Inferior parietal cortex (tissue), 1 donor: ENCODE data around the gene CALU.

Experiments
- DNase-seq: peaks from one replicate; pipeline ENCODE4 v3.0.0-alpha.2; 2016; ENCODE audit errors: extremely low spot score

CALU gene

DNA sequence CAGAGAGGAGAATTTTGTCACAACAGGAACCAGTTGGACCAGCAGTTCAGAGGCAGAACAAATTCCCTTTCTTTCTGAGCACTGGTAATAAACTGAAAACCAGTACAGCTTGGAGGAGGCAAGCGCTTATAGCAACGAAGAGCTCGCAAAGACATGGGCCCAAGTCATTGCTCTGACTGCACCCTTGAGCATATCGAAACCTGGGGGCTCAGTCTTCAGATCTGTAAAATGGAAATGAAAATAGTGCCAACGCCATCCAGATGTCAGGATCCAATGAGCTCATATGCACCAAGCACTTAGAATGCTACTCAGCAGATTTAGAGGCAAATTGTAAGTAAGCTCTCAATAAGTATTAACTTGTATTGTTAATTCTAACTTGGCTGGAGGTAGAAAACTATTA lies 14.4 kb upstream of the CALU start:
- no peak for DNase-seq

DNA sequence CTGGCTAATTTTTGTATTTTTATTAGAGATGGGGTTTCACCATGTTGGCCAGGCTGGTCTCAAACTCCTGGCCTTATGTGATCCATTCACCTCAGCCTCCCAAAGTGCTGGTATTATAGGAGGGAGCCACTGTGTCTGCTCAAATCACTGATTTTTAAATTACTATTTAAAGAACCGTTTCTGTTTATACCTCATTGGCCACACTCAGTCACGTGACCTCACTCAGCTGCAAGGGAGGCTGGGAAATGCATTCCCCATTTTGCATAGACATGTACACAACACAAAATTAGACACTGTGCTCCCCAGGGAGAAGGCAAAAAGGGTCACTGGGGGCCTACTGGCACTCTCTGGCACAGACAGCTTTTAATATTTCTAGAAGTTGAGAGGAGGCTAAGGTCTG lies 13.6 kb upstream of the CALU start:
- DNase-seq: no peak

DNA sequence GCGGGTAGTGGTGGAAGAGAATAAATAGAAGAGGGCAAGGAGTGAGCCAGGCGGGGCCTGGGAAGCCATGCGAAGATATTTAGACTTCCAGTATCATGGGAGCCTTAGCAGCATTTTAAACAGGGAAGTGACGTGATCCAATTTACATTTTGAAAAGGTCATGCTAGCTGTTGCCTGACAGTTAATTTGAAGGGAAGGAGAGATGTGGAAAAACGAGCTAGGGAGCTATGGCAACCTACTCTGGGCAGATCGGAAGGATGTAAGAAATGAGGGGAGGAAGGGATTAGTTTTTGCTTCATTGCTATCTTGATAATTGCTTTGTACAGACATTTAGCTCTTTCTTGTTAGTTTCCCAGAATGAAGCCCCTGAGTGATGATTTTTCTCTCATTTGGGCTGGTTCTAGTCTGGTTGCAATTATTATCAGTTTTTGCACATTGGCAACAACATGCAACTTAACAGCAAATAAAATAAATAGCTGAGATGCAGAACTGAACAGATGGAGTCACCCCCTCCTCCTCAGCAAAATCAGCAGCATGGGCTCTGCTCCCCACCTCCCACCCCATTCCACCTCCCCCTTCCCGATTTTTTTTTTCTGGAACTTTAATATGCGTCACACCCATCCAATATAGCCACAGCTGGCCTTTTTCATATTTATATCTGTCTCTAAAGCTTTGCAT lies 13.0 kb upstream of the CALU start:
- no peak for DNase-seq

DNA sequence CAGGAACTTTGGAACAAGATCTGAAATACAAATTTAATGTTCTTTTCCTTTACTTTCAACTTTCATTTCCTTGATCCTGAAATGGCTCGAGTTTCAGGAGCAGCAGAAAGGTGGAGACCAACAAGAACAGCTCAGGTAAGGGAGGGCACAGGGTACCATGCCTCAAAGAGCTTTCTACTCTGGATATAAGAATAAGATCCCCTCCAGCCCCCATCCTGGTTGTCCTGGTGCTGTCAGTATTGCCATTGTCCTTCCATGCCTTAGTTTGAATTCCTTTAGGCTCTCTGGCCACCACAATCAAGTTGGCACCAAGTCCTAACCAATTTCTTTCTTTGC lies 12.5 kb upstream of the CALU start:
- DNase-seq: no peak

DNA sequence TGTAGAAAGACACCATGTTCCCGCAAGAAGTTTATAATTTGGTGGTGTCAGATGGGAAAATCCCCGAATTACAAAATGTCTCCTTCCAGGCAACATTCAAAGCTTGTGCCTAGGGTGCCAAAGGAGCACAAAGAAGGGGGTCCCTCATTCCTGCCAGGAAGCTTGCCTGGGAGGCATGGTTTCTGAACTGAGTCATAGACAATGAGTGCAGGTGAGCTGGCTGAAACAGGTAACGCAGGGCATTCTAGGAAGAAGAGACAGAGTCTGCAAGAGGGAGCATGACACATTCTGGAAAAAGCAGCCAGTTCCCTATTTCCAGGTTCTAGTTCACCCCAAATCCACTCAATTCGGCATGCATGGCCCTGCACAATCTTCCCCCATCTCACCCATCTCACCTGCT lies 11.9 kb upstream of the CALU start:
- DNase-seq: no peak

DNA sequence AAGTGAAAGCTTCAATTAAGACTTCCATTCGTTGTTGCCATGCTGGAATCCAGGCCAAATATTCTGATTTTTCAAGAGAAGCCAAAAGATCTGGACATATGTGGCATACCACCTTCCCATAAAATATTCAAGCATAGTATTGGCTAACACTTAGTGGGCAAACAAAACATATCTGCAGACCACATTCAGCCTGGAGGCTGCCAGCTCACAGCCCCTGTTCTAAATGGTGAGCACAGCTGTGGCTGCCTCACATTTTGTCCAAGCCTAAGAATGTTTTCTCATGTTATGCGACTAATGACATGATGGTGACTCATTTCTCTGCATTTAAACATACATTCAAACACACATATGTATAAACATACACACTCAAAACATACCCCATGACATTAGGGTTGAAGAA lies 10.6 kb upstream of the CALU start:
- no peak for DNase-seq

DNA sequence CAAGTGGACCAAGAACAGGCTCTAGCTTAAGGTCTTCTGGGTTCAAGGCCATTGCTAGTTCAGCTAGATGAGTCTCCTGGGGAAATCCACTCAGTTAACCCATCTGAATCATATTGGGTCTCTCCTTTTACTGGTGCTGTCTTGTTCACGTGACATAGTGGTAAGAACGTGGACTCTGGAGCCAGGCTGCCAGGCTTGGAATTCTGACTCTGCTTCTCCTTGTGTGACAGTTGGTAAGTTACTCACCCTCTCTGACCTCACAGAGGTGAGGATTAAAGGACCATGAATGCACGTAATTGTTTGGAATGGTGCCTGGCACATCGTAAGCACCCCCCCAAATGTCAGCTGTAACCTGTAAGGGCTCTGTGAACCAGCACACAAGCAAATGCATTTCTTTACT lies 9.7 kb upstream of the CALU start:
- DNase-seq: no peak

DNA sequence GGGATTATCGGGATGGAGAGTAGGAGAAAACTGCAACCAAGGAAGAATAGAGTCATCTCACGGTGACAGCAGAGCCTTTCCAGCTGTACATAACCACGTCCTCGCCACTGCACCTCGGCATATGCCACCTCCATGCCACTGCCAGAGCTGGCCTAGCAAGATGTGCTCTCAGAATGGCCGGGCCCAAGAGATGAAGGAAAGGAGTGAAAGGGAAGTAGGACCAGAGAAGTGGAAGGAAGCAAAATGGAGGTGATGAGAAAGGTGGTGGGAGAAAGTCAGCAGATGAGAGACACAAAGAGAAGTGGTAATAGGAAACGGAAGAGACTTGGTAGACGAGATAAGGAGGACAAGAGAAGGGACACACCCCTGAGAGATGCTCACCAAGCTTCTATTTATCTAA lies 8.0 kb upstream of the CALU start:
- DNase-seq: no peak

DNA sequence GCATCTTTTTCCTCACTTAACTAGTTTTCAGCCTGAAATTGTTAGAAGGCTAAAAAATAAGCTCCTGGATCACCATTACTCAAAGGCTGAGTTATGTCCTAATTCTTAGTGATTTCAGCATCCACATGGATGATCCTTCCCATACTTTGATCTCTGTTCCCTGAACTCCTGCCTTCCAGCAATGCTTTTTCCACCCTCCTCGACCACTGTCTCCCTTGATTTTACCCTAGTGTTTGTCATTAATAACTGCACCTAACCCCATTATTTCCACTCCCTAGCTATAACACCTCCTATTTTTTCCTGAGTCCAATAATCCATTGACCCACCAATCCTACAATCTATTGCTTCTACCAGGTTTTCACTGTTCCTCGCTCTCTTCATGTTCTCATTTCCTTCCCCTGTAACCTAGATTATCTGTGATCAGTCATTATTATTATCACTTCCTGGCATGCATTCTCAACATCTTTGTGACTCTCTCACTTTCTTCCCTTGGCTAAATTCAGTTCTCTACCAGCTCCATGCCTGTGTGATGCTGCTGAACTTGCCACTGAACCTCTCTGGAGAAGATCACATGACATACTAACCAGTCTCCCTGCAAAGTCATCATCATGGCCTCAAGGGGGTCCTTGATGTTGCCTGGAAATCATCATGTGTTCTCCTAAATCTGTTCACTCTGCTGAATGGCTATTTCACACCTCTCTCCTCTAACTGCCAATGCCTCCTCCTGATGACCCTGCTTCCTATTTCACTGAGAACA lies 6.5 kb upstream of the CALU start:
- DNase-seq: no peak

DNA sequence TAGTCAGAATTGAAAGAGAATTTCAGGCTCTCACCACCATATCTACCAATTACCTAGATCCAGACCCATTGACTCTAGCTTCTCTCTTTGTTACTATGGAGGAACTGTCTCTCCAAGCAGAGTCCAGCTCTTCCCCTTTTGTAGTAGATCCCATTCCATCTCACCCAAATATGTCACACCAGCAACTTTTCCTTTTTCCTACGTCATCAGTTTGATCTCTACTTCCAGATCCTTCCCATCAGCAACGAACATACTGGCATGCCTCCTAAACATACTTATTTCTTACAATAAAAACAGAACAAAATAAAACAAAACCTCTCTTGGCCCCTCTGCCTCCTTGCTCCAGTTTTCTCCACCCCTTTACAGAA lies 5.9 kb upstream of the CALU start:
- no peak for DNase-seq

DNA sequence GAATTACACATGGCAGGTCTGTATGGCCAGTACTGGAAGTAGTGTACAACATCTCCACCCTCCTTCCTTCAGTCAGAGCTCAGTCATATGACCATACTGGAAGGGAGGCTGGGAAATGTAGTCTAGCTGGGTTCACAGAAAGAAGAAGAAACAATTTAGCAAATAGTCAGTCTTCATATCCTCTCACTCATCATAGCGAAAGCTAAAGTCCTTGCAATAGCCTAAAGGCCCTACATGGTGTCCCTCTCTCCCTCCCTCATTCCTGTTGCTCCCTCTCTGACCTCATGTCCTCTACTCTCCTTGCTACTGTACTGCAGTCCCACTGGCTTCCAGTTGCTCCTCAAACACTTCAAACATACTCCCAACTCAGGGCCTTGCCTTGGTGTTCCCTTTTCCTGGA lies 4.3 kb upstream of the CALU start:
- DNase-seq: no peak

DNA sequence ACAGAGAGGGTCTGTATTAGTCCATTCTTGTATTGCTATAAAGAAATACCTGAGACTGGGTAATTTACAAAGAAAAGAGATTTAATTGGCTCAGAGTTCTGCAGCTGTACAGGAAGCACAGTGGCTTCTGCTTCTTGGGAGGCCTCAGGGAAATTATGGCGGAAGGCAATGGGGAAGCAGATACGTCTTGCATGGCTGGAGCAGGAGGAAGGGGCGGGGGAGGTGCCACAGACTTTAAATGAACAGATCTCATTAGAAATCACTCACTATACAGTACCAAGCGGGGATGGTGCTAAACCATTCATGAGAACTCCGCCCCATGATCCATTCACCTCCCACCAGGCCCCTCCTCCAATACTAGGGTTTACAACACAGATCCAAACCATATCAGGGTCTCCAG lies 3.7 kb upstream of the CALU start:
- DNase-seq: no peak

DNA sequence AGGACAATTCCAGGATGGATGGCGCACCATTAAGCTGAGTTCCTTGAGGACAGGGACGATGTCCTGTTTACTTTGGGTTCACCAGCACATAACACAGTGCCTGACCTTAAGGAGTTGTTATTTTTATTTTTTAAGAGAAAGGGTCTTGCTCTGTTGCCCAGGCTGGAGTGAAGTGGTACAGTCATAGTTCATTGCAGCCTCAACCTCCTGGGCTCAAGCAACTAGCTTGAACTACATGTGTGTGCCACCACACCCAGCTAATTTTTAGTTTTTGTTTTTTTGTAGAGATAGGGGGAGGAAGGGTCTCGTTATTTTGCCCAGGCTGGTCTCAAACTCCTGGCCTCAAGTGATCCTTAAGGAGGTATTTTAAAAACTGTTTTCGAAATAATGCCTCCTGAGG lies 1.7 kb upstream of the CALU start:
- DNase-seq: no peak

DNA sequence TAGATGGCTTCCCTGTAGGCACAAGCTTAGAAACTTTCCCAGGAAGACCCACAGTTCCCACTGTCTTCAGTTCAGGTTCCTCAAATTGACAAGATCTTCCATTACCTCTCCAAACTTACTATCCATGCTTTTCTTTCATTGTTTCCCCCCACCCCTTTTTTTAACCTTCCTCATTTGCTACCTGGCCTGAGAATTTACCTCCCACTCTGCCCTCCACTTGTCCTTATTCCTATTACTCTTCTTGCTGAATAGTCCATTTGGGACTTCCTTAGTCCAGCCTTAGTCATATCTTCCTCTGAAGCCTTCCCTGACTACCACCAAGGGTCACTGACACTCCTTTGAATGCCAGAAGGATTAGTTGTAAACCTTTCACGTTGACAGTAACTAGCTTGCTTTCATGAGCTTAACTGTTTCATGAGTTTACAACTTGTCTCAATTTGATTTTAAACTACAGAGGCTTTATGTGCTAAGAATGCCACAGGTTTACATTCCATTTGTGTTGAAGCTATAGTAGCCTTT lies 1.2 kb upstream of the CALU start:
- no peak for DNase-seq

DNA sequence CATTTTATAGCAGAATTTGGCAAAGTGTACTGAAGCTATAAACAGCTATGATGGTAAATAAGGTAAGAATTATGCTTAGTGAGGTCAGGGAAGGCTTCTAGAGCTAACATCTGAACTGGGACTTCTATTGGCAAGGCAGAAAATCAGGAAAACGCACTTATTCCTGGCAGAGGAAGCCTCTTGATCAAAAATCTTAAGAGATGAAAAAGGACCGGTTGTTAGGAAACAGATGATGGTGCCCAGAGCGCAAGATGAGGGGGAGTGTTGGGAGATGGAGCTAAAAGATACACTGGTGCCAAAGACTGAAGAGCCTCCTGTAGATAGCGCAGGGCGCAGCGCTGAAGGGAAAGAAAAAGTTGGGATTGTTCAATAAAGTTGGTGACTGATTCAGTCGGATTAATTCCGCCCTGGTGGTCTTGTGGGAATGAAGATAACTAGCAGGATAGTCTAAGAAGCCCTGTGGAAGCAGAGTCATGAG lies 550 bp upstream of the CALU start:
- DNase-seq: no peak

DNA sequence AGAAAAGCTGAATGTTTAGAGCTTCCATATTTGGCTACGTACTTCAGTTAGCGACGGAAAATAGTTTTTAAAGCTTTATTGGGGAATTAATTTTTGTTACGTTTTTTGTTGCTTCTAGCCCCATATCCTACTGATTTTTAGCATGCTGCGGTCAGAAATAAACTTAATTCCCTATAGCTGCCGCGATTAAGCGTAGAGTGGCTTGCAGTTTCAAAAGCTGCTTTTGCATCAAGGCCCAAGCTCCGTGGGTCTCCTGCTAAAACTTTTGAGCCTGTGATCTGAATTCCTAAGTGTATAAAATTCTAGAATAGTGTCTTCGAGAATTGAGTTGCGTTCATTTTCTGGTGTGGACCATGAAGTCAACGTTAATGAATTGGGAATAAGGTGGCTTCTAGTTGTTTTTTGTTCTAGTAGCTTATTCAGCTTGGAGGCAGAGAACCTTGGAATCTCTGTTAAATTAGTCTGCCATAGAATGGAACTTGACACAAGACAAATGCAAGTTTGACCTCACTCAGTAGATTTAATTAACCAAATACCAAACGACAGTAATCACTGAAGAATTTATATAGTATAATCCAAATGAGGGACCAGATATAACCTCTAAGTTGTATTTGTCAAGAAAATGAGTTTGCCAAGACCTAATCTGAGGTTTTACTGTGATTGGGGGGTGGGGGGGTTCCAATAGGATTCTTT lies 977 bp downstream of the CALU start:
- no peak for DNase-seq

DNA sequence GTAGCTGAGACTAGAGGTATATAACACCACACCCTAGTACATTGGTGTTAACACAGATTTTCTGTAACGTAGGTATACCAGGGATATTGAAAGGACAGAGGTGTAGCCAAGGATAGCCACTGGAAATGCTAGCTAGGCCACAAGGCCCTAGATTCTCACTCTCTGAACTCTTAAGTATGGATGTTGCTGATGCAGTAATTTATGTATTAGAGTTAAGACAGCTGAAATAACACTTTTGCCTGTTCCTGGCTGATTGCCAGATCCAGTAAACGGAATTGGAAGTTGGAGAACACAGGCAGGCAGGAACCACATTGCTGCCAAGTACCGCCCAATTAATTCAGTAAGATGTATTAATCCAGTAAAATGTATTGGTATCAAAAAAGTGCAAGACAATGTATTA lies 1.8 kb downstream of the CALU start:
- no peak for DNase-seq

DNA sequence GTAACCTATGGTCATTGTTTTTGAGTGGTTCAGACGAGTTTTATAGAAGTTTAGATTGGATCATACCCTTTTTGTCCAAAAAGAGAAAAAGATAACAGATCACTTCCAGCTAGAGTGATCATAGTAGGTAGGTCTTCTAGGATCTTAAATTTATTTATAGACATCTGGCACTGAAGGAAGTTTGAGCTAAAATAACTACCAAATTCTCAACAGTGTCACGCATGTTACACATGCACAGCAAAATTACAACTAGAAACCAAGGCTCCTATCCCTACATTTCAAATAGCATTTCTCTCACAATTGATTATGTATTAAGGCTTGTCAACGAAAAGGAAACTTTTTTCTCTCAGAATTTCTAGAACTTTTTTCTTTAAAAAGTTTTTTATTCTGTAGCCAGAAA lies 2.3 kb downstream of the CALU start:
- no peak for DNase-seq

DNA sequence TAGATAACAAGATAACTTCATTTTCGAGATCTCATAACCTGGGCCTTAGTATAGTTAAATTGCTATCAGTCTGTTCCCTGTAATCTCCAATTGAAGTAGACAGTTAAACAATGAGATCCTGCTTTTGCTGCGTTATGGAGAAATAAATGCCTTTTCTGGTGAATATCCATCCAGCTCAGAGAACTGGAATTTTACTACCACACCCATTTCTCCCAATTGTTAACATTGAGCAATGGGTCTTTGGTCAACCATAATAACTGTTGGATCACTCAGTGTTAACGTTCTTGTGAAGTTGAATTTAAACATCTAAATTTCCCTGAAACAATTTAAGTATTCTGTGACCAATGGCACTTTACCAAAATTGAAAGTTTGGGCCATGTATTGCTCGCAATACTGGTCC lies 3.0 kb downstream of the CALU start:
- no peak for DNase-seq

DNA sequence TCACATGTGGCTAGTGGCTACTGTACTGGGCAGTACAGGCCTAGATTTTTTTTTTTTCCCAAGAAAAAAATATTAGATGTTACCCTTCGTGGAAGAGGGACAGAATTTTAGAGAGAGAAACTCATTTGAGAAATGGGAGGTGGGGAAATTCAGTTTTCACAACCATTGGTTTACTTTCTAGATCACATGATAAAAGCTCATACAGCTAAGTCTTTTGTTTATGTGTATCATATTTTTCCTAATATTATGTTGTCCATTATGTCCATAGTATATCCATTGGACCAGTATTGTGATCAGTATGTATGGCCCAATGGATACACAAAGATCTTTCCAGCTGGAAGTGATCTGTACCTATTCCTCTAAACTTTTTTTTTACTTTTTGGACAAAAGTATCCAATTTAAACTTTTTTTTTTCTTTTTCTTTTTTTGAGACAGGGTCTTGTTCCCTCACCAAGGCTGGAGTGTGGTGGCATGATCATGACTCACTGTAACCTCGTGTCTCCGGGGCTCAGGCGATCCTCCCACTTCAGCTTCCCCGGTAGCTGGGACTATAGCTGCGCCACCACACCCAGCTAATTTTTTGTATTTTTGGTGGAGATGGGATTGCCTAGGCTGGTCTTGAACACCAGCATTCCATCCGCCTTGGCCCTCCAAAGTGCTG lies 4.1 kb downstream of the CALU start:
- DNase-seq: no peak

DNA sequence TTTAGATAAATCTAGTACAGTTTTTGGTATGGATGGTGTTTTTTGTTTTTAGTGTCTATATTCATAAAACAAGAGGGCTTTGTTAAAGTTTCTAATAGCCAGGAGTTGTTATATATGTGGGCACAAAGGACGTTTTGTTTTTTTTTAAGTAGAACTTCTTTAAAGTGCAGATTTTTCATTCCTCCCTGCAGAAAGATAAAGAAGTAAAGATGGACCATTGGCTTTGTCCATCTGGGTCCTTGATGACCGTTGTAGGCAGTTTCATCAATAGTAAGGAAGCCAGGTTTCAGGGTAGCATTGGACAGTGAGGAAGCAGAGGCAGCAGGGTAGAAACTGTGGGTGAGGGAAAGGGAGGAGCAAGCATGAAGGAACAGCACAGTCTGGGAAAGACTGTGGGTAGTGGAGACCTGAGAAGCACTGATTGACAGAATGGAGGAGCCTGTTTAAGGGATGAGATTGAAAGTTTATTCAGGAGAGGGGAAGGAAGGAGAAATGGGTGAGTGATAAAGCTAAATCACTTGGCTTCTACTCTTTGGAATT lies 5.3 kb downstream of the CALU start:
- no peak for DNase-seq

DNA sequence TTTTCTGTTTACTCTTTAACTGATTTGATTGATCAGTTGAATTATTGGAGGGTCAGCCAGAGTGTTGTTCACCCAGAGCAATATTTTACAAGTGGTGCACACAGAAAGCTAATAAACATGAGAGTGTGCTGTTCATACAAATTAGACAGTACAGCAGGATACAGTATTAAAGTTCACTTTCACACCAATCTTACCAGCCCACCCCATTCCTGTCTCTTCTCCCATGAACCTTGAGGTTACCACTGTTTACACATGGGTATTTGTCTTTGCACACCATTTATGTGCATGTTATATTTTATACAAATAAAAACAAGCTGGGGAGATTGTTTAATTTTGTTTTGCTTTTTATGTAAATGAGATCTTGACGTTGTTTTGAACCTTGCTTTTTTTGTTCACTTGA lies 6.5 kb downstream of the CALU start:
- no peak for DNase-seq
